ENCODE measurements around the gene MSL2. TPM values are rescaled to one million over a fixed set of nuclear protein-coding genes. Genes with fewer than 3 reads are reported as not detected.

Gene MSL2
- total RNA-seq, 1 donor from 2014 or later, result 30.2 TPM

GRCh38 chr3:136161516-136161915, 34.6 kb downstream of the MSL2 start:
- Histone ChIP-seq H3K4me3 (no peak overlapping the region), H3K4me1 (peaks cover 20% of the 10 kb centered on the region), H3K27me3 (no peaks in the 10 kb centered on the region), H3K36me3 (no peaks in the 10 kb centered on the region), H3K27ac (no peak overlapping the region), H3K9me3 (no peaks in the 10 kb centered on the region)
- no peak for ATAC-seq
- TF ChIP-seq, protein P1, sequence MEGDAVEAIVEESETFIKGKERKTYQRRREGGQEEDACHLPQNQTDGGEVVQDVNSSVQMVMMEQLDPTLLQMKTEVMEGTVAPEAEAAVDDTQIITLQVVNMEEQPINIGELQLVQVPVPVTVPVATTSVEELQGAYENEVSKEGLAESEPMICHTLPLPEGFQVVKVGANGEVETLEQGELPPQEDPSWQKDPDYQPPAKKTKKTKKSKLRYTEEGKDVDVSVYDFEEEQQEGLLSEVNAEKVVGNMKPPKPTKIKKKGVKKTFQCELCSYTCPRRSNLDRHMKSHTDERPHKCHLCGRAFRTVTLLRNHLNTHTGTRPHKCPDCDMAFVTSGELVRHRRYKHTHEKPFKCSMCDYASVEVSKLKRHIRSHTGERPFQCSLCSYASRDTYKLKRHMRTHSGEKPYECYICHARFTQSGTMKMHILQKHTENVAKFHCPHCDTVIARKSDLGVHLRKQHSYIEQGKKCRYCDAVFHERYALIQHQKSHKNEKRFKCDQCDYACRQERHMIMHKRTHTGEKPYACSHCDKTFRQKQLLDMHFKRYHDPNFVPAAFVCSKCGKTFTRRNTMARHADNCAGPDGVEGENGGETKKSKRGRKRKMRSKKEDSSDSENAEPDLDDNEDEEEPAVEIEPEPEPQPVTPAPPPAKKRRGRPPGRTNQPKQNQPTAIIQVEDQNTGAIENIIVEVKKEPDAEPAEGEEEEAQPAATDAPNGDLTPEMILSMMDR (IDR thresholded peaks at IDR 0.05), result no peak
- no peak for DNase-seq
- intact Hi-C loops (cut with DNase I), result no loop called here

DNA sequence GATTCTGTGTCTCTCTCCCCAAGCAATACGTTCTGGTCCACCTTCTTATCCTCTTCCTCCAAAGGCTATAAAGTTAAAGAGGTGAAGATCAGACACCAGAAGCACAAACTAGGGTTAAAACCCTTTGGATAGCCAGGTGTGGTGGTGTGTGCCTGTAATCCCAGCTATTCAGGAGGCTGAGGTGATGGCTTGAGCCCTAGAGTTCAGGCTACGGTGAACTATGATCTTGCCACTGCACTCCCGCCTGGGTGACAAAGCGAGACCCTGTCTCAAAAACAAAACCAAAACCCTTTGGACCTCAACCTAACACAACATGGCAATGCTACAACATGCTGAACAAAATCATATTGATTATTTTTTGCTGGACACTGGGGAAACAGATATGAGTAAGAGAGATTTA, 43.2 kb downstream of the MSL2 start:
- H3K4me1 ChIP-seq, result peaks cover 13% of the 10 kb centered on the region
- H3K27me3 ChIP-seq, result no peaks in the 10 kb centered on the region
- intact Hi-C loops (cut with DNase I), result no loop called here
- H3K9me3 ChIP-seq, result no peaks in the 10 kb centered on the region
- H3K36me3 ChIP-seq, result peaks cover 16% of the 10 kb centered on the region
- H3K27ac ChIP-seq, result no peak overlapping the region
- DNase-seq, result no peak
- no peak overlapping the region for H3K4me3 ChIP-seq
- ATAC-seq, result no peak
- TF ChIP-seq, protein P1 (IDR thresholded peaks at IDR 0.05), result no peak

DNA sequence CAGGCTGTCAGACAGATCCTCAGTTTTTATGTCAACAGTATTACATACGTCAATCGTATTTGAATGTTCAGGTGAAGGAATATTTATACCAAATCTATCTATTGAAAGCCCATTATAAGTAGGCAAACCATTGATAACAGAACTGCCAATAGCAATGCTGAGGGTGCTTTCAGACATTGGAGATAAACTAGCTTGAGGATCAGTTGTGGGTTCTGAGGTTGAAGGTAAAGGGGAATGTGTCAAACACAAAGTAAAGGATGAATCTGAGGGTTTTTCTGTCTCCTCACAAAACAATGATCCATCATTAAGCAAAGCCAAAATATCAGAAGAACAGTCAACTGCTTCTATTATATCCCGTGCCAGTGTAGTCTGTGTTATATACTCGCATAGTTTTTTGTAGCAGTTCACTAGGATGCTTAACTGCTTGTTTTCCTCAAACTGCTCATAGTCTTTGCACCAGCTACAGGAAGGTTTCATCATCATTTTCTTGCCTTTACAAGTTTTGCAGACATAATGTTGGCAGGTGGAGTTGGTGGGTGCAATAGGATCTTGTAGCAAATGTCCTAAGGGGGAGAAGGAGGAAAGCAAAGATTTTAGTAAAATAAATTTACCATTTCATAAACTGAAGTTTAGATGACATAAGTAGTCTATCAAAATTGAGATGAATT, 43.8 kb downstream of the MSL2 start:
- H3K4me1 ChIP-seq, result peaks cover 13% of the 10 kb centered on the region
- ATAC-seq, result no peak

DNA sequence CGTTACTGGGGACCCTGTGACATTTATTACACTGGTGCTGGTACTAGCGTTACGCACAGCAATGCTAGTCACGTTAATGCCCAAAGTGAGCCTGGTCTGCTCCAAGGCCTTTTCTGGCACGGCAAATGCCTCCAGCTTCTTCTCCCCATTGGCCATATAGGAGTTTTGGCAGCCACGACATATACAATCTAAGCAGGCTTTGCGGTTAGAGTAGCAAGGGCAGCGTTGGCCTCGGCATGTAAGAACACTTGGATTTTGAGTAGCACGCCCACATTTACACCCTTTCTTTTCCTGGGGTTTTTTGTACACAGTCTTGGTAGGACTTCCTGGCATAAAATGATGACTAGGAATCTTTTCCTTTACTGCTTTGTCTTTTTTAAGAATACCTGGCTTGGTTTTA, 44.9 kb downstream of the MSL2 start:
- TF ChIP-seq, protein P1 (IDR thresholded peaks at IDR 0.05), result no peak
- Histone ChIP-seq H3K27me3 (no peaks in the 10 kb centered on the region), H3K9me3 (no peaks in the 10 kb centered on the region), H3K4me1 (peaks cover 13% of the 10 kb centered on the region), H3K36me3 (peaks cover 20% of the 10 kb centered on the region), H3K27ac (no peak overlapping the region), H3K4me3 (no peak overlapping the region)
- DNase-seq (no peak), ATAC-seq (no peak)
- intact Hi-C loops (cut with DNase I), result no loop called here

More for the DNA sequence above, 43.8 kb downstream of the MSL2 start:
- Histone ChIP-seq H3K9me3 (no peaks in the 10 kb centered on the region), H3K27ac (no peak overlapping the region), H3K4me3 (no peak overlapping the region), H3K27me3 (no peaks in the 10 kb centered on the region), H3K36me3 (peaks cover 17% of the 10 kb centered on the region)
- intact Hi-C loops (cut with DNase I), result no loop called here
- TF ChIP-seq, protein P1 (IDR thresholded peaks at IDR 0.05), result no peak
- DNase-seq, result no peak

DNA sequence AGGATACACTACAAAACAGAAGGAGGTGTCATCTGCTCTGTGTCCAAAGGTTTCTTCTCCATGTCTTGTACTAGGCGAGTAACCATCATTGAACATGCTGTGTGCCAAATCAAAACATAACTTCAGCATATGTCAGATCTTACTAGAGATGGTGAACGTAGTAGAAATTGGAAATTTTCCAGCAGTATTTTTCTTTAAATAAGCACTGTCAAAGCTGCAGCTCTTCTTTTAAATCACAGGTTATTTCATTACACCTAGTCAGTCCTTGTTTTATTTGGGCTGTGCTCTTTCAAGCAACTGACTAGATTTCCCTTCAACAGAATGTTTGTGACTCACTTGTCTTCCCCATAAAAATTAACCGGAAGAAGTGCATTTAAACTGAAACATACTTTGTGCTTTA, 46.5 kb downstream of the MSL2 start:
- intact Hi-C loops (cut with DNase I), result no loop called here
- no peak for DNase-seq
- no peak for ATAC-seq
- no peak overlapping the region for H3K27ac ChIP-seq
- H3K4me3 ChIP-seq, result no peak overlapping the region
- peaks cover 7% of the 10 kb centered on the region for H3K4me1 ChIP-seq
- TF ChIP-seq, protein P1 (IDR thresholded peaks at IDR 0.05), result no peak
- H3K27me3 ChIP-seq, result no peaks in the 10 kb centered on the region
- H3K36me3 ChIP-seq, result peaks cover 20% of the 10 kb centered on the region
- H3K9me3 ChIP-seq, result no peaks in the 10 kb centered on the region

Measured in upper lobe of right lung (tissue), 1 donor.